ENCODE results near the gene MGRN1.

GRCh38 chr16:4697848-4698291, 73.2 kb downstream of the MGRN1 start:
- TF ChIP-seq CTCF (IDR thresholded peaks at IDR 0.05): no peak
- no peak for TF ChIP-seq EZH2 (IDR thresholded peaks at IDR 0.05; ENCODE audit: borderline replicate concordance, insufficient read depth, low read depth, low read length, poor library complexity, severe bottlenecking)

Data from B cell (primary cell).